Measurements from ENCODE around the gene OR1G1. TPM values are rescaled to one million over a fixed set of nuclear protein-coding genes. Genes with fewer than 3 reads are reported as not detected.
"Not testable (repeated sequence)": the region's sequence is repeated elsewhere in the genome, so short reads cannot be mapped to it uniquely, and the experiment has no call there.

OR1G1 gene
- not detected in 2 replicates for total RNA-seq (2014; rRNA removed; shearing (Covaris generic))

DNA sequence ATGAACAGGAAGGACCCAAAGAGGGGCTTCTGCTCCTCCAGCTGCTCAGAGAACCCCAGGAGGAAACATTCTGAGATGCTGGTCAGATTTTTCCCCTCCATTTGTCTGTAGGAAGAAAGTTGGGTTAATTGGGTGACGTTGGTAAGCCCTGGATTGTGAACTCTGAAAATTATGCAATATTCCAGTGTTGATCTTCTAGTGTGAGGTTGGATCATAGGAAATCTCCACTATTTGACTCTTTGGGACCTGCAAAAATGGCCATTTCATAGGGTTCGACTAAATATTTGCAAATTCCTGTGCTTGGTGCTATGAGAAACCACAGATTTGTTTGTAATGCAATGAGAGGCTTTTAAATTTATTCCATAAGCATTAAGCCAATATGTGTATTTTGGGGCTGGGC is at the start of gene OR1G1:
Gene OR1G1, minus strand, starts transcription at position 101 of the 400 bp plus-strand sequence. Its CDS starts 0 bp downstream, at position 101.
- no peak for DNase-seq (ENCODE audit: low read depth)

DNA sequence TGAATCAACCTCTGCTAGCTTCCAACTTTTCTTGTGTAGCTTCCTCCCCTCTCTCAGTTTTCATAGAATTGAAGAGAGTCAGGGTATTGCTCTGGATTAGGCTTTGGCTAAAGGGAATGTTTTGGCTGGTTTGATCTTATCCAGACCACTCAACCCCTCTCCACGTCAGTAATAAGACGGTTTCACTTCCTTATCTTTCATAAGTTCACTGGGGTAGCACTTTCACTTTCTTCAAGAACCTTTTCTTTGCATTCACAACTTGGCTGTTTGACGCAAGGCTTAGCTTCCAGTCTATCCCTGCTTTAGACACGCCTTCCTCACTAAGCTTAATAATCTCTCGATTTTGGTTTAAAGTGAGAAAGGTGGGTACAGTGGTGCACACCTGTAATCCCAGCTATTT is 40.2 kb upstream of the OR1G1 start:
- no peak for DNase-seq (ENCODE audit: low read depth)

GRCh38 chr17:3157218-3157617 is 29.9 kb upstream of the OR1G1 start:
- no peak for DNase-seq (ENCODE audit: low read depth)

GRCh38 chr17:3137494-3137893 is 10.1 kb upstream of the OR1G1 start:
- not testable (repeated sequence) for DNase-seq (ENCODE audit: low read depth)

DNA sequence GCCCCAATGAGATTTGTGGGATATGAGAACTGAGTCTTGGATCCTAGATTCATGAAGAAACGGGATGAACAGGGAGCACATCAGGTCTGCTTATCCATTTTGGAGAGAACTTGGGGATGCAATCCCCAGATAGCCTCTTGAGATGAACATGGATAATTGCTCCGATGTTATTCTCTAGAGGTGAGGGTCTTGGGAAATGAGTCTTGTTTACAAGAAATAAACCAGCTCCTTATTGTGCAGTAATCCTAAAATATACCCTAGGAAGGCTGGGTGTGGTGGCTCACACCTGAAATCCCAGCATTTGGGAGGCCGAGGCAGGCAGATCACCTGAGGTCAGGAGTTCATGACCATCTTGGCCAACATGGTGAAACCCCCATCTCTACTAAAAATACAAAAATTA is 23.0 kb downstream of the OR1G1 start, which contains the start of gene OR1D2:
Gene OR1D2, minus strand, starts transcription at position 101 of the 400 bp plus-strand sequence. CDS start 11,426 bp downstream, outside the sequence.
- no peak for DNase-seq (ENCODE audit: low read depth)

Other genes starting within 250 kb of the OR1G1 start
- gene OR1D5, start 63.9 kb downstream of the OR1G1 start, total RNA-seq (2014; rRNA removed; shearing (Covaris generic)): not detected in 2 replicates
- gene OR1D2, start 23.1 kb downstream of the OR1G1 start, total RNA-seq (2014; rRNA removed; shearing (Covaris generic)): not detected in 2 replicates
- not detected in 2 replicates for gene OR1A2, start 70.0 kb upstream of the OR1G1 start, total RNA-seq (2014; rRNA removed; shearing (Covaris generic))
- gene OR1A1, start 80.1 kb upstream of the OR1G1 start, total RNA-seq (2014; rRNA removed; shearing (Covaris generic)): not detected in 2 replicates
- gene OR3A1, start 170.8 kb upstream of the OR1G1 start, total RNA-seq (2014; rRNA removed; shearing (Covaris generic)): not detected in 2 replicates

Measured in M059J (cell line).